Measurements from ENCODE around the gene CRACR2B.
A peak's percentile ranks its signal among the peaks of the same experiment; 100 is the strongest.

DNA sequence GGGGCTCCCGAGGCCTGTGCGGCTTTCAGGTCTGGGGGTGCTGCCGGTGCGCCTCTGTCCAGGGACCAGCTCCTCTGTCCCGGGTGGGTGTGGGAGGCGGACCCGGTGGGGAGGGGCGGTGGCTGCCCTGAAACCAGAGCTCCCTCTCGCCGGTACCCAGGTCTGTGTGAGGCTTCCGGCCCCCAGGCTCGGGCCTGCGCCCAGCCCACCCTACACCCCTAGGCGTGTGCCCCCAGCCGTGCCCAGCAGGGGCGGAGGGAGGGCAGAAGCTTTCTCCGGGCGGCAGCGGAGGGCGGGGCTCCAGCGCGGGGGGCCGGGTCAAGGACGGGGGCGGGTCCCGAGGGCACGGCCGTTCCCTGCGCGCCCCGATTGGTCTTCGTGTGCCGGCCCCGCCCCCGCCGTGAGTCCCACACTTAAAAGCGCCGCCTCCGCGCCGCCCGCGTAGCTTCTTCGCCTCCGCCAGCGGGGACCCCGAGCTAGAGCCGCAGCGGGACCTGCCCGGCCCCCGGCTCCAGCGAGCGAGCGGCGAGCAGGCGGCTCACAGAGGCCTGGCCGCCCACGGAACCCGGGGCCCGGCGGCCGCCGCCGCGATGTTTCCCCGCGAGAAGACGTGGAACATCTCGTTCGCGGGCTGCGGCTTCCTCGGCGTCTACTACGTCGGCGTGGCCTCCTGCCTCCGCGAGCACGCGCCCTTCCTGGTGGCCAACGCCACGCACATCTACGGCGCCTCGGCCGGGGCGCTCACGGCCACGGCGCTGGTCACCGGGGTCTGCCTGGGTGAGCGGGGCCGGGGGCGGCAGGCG, 8.4 kb upstream of the CRACR2B start:
- TF ChIP-seq, protein P1, sequence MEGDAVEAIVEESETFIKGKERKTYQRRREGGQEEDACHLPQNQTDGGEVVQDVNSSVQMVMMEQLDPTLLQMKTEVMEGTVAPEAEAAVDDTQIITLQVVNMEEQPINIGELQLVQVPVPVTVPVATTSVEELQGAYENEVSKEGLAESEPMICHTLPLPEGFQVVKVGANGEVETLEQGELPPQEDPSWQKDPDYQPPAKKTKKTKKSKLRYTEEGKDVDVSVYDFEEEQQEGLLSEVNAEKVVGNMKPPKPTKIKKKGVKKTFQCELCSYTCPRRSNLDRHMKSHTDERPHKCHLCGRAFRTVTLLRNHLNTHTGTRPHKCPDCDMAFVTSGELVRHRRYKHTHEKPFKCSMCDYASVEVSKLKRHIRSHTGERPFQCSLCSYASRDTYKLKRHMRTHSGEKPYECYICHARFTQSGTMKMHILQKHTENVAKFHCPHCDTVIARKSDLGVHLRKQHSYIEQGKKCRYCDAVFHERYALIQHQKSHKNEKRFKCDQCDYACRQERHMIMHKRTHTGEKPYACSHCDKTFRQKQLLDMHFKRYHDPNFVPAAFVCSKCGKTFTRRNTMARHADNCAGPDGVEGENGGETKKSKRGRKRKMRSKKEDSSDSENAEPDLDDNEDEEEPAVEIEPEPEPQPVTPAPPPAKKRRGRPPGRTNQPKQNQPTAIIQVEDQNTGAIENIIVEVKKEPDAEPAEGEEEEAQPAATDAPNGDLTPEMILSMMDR (IDR thresholded peaks at IDR 0.05): peak; percentile 25 to 60 (median 56)
- TF ChIP-seq POLR2A (IDR thresholded peaks at IDR 0.05): peak; percentile 10
